CD8-positive, alpha-beta memory T cell (primary cell): Measurements from ENCODE around the gene PIH1D2. TPM values are rescaled to one million over a fixed set of nuclear protein-coding genes. Genes with fewer than 3 reads are reported as not detected.

Experiments
- CTCF ChIA-PET: fragments of 350-600 bp; sonication (Branson Sonifier 250); formaldehyde crosslinking; loops from one replicate; lab custom pipeline; 2021; ENCODE audit warnings: antibody characterized with exemption; lab: Charles Lee
- POLR2A ChIA-PET: fragments of 350-600 bp; sonication (Branson Sonifier 250); formaldehyde crosslinking; loops from one replicate; lab custom pipeline; 2021; ENCODE audit warnings: antibody characterized with exemption; lab: Charles Lee
- DNase-seq, 5 donors: peaks; one replicate each; pipeline versions ENCODE4 v3.0.0 to v3.0.0-alpha.2; 2020 to 2022; ENCODE audit warnings: mixed read lengths in 1 of 5
- H3K27ac ChIP-seq: one replicate; pipeline ENCODE4 v1.7.0; 2013; ENCODE audit warnings: low read depth, mild to moderate bottlenecking, low read length, moderate library complexity
- H3K27me3 ChIP-seq: 2 replicates; pipeline ENCODE4 v1.7.0; 2013; ENCODE audit warnings: low read length, mild to moderate bottlenecking; ENCODE audit not compliant: insufficient read depth, poor library complexity, severe bottlenecking
- H3K36me3 ChIP-seq: 2 replicates; pipeline ENCODE4 v1.7.0; 2013; ENCODE audit warnings: mild to moderate bottlenecking, low read length, moderate library complexity; ENCODE audit not compliant: insufficient read depth
- H3K4me1 ChIP-seq: 2 replicates; pipeline ENCODE4 v1.7.0; 2013; ENCODE audit warnings: mild to moderate bottlenecking, low read length, moderate library complexity; ENCODE audit not compliant: insufficient read depth
- H3K4me3 ChIP-seq: 2 replicates; pipeline ENCODE4 v1.7.0; 2013; ENCODE audit warnings: mild to moderate bottlenecking, low read length
- H3K9me3 ChIP-seq: 2 replicates; pipeline ENCODE4 v1.7.0; 2013; ENCODE audit warnings: mild to moderate bottlenecking, low read length
- H3K27ac Mint-ChIP-seq, 8 donors: one replicate each; pipeline ENCODE4 v1.8.0; 2020 to 2021; ENCODE audit warnings: mixed read lengths in 8 of 8, mild to moderate bottlenecking in 6 of 8, inconsistent platforms in 3 of 8, moderate library complexity in 3 of 8
- H3K27me3 Mint-ChIP-seq, 2 donors: one replicate each; pipeline ENCODE4 v1.8.0; 2020 to 2021; ENCODE audit warnings: mixed read lengths in 2 of 2, mild to moderate bottlenecking in 1 of 2, moderate library complexity in 1 of 2
- H3K36me3 Mint-ChIP-seq, 3 donors: one replicate each; pipeline ENCODE4 v1.8.0; 2020 to 2021; ENCODE audit warnings: mixed read lengths in 3 of 3, inconsistent platforms in 1 of 3, mild to moderate bottlenecking in 1 of 3
- H3K4me1 Mint-ChIP-seq, 3 donors: one replicate each; pipeline ENCODE4 v1.8.0; 2020 to 2021; ENCODE audit warnings: mixed read lengths in 3 of 3, inconsistent platforms in 1 of 3, mild to moderate bottlenecking in 1 of 3
- H3K4me3 Mint-ChIP-seq, 7 donors: one replicate each; pipeline ENCODE4 v1.8.0; 2020 to 2021; ENCODE audit warnings: mixed read lengths in 7 of 7, mild to moderate bottlenecking in 6 of 7, moderate library complexity in 4 of 7, inconsistent platforms in 2 of 7
- H3K9me3 Mint-ChIP-seq, 5 donors: one replicate each; pipeline ENCODE4 v1.8.0; 2020 to 2022; ENCODE audit warnings: mixed read lengths in 5 of 5, mild to moderate bottlenecking in 3 of 5, moderate library complexity in 2 of 5, inconsistent platforms in 1 of 5
- polyA plus RNA-seq: library from polyadenylated mRNA; unstranded; fragments of 300-500 nt; fragmentation: Illumina TruSeq; gene quantifications from one replicate; pipeline ENCODE4 v1.2.3, GENCODE V29; 2021
- total RNA-seq, 2 experiments: library from RNA; stranded (reverse); gene quantifications; one replicate each; pipeline ENCODE4 v1.2.3, GENCODE V29; 2021

The PIH1D2 gene
- total and polyA plus RNA-seq, 3 experiments from 2014 or later, result 0.38 to 0.57 TPM; not detected in 1

DNA sequence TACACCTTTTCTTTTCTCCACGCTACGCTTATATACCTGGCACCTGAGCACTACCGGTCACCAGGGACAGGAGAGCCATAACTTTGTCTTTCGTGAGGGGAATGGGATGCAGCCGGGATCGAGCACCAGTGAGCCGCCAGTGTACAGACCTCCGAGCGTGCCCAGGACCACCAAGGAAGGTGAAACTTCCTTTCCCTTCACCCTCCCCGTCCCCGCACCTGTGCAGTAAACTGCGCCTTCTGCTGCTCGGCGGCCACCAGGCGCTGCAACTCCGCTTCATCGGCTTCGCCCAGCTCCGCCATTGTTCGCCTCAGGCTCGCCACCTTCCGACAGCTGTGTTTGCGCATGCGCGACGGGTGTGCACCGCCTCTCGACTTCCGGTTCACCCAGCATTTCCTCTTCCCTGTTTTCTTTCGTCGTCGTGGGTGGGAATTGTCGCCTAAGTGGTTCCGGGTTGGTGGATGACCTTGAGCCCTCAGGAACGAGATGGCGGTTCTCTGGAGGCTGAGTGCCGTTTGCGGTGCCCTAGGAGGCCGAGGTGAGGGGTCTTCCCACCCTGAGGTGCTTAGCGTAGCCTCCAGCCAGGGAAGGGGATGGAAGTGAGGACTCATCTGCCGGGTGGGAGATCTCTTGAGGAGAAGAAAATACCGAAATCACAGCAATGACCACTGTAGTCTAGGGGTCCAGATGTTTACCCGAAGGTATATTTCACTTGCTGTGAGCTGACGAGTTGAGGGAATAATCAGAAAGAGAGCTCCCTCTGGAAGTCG lies 12.8 kb upstream of the PIH1D2 start, which contains the start of the genes SDHD and TIMM8B:
Gene SDHD (plus strand): TSS at position 452 of the 770 bp plus-strand sequence. CDS start 35 bp downstream, at position 487.
Gene TIMM8B (minus strand): TSS at position 335 of the 770 bp plus-strand sequence. CDS start 33 bp downstream, at position 302.
- Mint-ChIP-seq H3K9me3 (peaks cover 0 to 2% (median 0%) of the 10 kb centered on the region in 5 donors), H3K4me3 (peak within 1 kb of the TSS; percentile 93 to 100 (median 99)), H3K36me3 (peaks cover 21 to 91% (median 33%) of the 10 kb centered on the region in 3 donors), H3K27ac (peak within 1 kb of the TSS; percentile 90 to 100 (median 98)), H3K27me3 (no peaks in the 10 kb centered on the region), H3K4me1 (peaks cover 52 to 76% (median 64%) of the 10 kb centered on the region in 3 donors)
- Histone ChIP-seq H3K4me1 (peaks cover 27% of the 10 kb centered on the region), H3K4me3 (peak within 1 kb of the TSS; percentile 98), H3K36me3 (peaks cover 32% of the 10 kb centered on the region), H3K27me3 (no peaks in the 10 kb centered on the region), H3K27ac (peak within 1 kb of the TSS; percentile 81), H3K9me3 (no peaks in the 10 kb centered on the region)
- POLR2A ChIA-PET, result interaction anchor here (0.5 to 1.7 kb wide), 5 partner anchors 12 to 216 kb away, joined by 3 to 7 read pairs (median 3); partner anchors contain the start of gene PTS
- CTCF ChIA-PET, result interaction anchor here (1.0 to 1.9 kb wide), 7 partner anchors 10 to 208 kb away, joined by 3 to 6 read pairs (median 5); partner anchors contain the start of gene NKAPD1
- DNase-seq, result peak; percentile 93 to 98 (median 97)

DNA sequence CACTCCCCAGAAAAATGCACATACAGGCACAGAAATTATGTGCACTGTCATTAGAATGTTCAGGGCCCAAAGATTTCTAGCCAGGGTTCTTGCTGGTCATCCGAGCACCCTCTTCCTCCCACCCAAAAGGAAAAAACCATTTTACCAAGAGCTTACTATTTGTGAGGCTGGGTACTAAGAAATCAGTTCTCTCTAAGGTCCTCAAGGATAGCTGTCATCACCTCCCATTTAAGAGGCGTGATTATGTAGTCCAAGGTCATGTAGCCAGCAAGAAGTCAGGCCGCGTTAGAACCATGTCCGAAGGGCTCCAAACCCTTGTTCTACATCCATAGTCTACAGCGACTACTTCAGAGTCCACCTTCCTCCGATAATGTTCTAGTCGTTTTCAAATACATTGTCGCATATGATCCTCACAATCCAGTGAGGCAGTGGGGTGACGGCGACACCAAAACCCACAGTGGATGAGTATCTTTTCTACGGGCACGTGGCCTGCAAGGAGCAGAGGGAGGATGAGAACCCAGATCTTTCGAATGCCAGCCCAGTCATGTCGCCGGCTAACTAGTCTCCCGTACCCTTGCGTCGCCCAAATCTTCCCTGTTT lies 12.1 kb upstream of the PIH1D2 start:
- peaks cover 27% of the 10 kb centered on the region for H3K4me1 ChIP-seq
- POLR2A ChIA-PET, result interaction anchor here (0.5 to 1.7 kb wide), 4 partner anchors 11 to 215 kb away, joined by 3 to 7 read pairs (median 3); no protein-coding TSS in a partner anchor
- Mint-ChIP-seq H3K36me3 (peaks cover 15 to 86% (median 29%) of the 10 kb centered on the region in 3 donors), H3K4me3 (peak overlapping the region; percentile 93 to 100 (median 99)), H3K9me3 (peaks cover 0 to 2% (median 0%) of the 10 kb centered on the region in 5 donors), H3K27ac (peak overlapping the region; percentile 90 to 100 (median 98)), H3K4me1 (peaks cover 48 to 71% (median 57%) of the 10 kb centered on the region in 3 donors), H3K27me3 (no peaks in the 10 kb centered on the region)
- H3K27ac ChIP-seq, result peak overlapping the region; percentile 81
- H3K4me3 ChIP-seq, result peak overlapping the region; percentile 98
- peak in 1 of 5 donors; percentile 51 for DNase-seq
- peaks cover 25% of the 10 kb centered on the region for H3K36me3 ChIP-seq
- CTCF ChIA-PET, result interaction anchor here (1.0 to 1.9 kb wide), 4 partner anchors 28 to 207 kb away, joined by 3 to 6 read pairs (median 5); no protein-coding TSS in a partner anchor
- no peaks in the 10 kb centered on the region for H3K9me3 ChIP-seq
- no peaks in the 10 kb centered on the region for H3K27me3 ChIP-seq

DNA sequence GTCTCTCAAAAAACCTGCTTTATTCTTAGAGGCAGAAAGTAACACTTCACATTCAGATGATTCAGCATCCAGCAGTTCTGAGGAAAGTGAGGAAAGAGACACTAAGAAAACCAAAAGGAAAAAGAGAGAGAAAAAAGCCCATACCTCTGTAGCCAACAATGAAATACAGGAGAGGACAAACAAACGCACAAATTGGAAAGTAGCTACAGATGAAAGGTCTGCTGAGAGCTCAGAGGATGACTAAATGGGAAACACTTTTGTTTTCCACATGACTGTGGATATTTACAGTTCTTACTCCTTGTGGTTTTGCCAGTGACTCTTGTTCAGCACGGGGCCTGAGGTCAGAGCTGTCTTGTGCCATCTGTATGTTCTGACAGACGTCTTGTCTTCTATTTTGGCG lies 8.9 kb upstream of the PIH1D2 start:
- DNase-seq, result no peak
- peak overlapping the region in 6 of 8 donors; percentile 3 to 54 (median 47) for H3K27ac Mint-ChIP-seq
- H3K36me3 Mint-ChIP-seq, result peaks cover 5 to 82% (median 19%) of the 10 kb centered on the region in 3 donors

DNA sequence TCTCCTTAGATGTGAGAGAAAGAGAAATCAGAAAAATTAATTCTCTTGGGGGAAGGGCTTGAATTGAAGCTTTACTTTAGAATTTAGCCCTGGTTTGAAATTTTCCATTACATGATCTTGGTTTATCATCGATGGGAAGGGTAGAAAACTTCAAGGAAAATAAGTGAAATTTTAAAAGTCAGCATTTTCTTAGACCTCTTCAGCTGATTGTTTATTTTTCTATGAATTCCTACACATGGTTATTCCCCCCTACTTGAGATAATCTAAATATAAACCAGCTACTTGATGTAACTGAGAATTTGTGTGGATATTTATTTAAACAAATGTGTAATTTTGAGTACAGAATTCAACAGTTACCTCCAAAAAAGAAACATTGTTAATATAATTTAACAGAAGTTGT lies 10.9 kb downstream of the PIH1D2 start:
- Mint-ChIP-seq H3K27me3 (no peaks in the 10 kb centered on the region), H3K4me3 (no peak overlapping the region), H3K36me3 (peaks cover 4 to 45% (median 12%) of the 10 kb centered on the region in 3 donors), H3K27ac (no peak overlapping the region), H3K4me1 (no peaks in the 10 kb centered on the region), H3K9me3 (no peaks in the 10 kb centered on the region)
- Histone ChIP-seq H3K4me1 (no peaks in the 10 kb centered on the region), H3K4me3 (no peak overlapping the region), H3K27ac (no peak overlapping the region), H3K9me3 (no peaks in the 10 kb centered on the region), H3K27me3 (no peaks in the 10 kb centered on the region), H3K36me3 (peaks cover 21% of the 10 kb centered on the region)
- CTCF ChIA-PET, result no interaction called here
- DNase-seq, result no peak
- POLR2A ChIA-PET, result no interaction called here

More for the DNA sequence above, 8.9 kb upstream of the PIH1D2 start:
- Mint-ChIP-seq H3K4me1 (peaks cover 29 to 44% (median 30%) of the 10 kb centered on the region in 3 donors), H3K4me3 (peak overlapping the region in 1 of 7 donors; percentile 3), H3K27me3 (no peaks in the 10 kb centered on the region), H3K9me3 (peaks cover 0 to 2% (median 0%) of the 10 kb centered on the region in 5 donors)
- ChIA-PET CTCF (interaction anchor here (1.1 kb wide), 1 partner anchor 14 kb away, joined by 3 read pairs; no protein-coding TSS in a partner anchor), POLR2A (no interaction called here)
- H3K4me3 ChIP-seq, result no peak overlapping the region
- H3K36me3 ChIP-seq, result peaks cover 30% of the 10 kb centered on the region
- no peak overlapping the region for H3K27ac ChIP-seq
- peaks cover 16% of the 10 kb centered on the region for H3K4me1 ChIP-seq
- no peaks in the 10 kb centered on the region for H3K27me3 ChIP-seq
- H3K9me3 ChIP-seq, result no peaks in the 10 kb centered on the region

DNA sequence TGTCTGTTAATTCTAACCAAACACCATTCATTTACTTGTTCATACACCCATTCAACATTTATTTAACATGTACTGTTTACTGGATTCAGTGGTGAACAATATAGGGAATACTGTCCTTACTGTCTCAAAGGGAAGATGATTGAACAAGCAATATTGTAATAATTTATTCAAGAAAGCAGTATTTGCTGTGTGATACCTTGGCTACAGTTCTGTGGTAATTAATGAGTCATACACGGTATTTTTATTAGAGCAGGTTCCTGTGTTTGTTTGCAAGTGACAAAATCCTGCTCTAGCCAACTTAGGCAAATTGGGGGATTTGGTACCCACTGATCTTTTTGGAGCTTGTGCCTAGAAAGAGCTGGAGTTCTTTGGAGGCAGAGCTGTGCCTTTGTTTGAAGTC lies 15.7 kb downstream of the PIH1D2 start:
- Histone ChIP-seq H3K27me3 (no peaks in the 10 kb centered on the region), H3K9me3 (no peaks in the 10 kb centered on the region), H3K4me1 (no peaks in the 10 kb centered on the region), H3K36me3 (peaks cover 14% of the 10 kb centered on the region), H3K27ac (no peak overlapping the region), H3K4me3 (no peak overlapping the region)
- H3K27me3 Mint-ChIP-seq, result no peaks in the 10 kb centered on the region
- POLR2A ChIA-PET, result no interaction called here
- no peaks in the 10 kb centered on the region for H3K9me3 Mint-ChIP-seq
- H3K4me3 Mint-ChIP-seq, result no peak overlapping the region
- DNase-seq, result no peak
- peaks cover 4 to 79% (median 28%) of the 10 kb centered on the region in 3 donors for H3K36me3 Mint-ChIP-seq
- peaks cover 2 to 7% (median 5%) of the 10 kb centered on the region in 3 donors for H3K4me1 Mint-ChIP-seq
- H3K27ac Mint-ChIP-seq, result no peak overlapping the region
- CTCF ChIA-PET, result no interaction called here

DNA sequence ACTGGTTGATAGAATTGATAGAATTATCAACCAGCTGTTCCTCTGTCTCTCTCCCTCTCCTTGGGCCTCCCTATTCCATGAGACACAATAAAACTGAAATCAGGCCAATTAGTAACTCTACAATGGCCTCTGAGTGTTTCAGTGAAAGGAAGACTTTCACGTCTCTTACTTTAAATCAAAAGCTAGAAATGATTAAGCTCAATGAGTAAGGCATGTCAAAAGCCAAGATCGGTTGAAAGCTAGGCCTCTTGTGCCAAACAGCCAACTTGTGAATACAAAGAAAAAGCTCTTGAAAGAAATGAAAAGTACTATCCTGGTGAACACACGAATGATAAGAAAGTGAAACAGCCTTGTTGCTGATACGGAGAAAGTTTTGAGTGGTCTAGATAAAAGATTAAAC lies 16.6 kb downstream of the PIH1D2 start:
- Mint-ChIP-seq H3K4me3 (no peak overlapping the region), H3K27me3 (no peaks in the 10 kb centered on the region), H3K36me3 (peaks cover 2 to 77% (median 28%) of the 10 kb centered on the region in 3 donors), H3K9me3 (no peaks in the 10 kb centered on the region), H3K27ac (peak overlapping the region in 3 of 8 donors; percentile 21 to 46 (median 42)), H3K4me1 (peaks cover 2 to 7% (median 5%) of the 10 kb centered on the region in 3 donors)
- Histone ChIP-seq H3K4me3 (no peak overlapping the region), H3K36me3 (peaks cover 19% of the 10 kb centered on the region), H3K27ac (no peak overlapping the region), H3K4me1 (no peaks in the 10 kb centered on the region), H3K9me3 (no peaks in the 10 kb centered on the region), H3K27me3 (no peaks in the 10 kb centered on the region)
- CTCF ChIA-PET, result no interaction called here
- POLR2A ChIA-PET, result no interaction called here
- DNase-seq, result no peak

DNA sequence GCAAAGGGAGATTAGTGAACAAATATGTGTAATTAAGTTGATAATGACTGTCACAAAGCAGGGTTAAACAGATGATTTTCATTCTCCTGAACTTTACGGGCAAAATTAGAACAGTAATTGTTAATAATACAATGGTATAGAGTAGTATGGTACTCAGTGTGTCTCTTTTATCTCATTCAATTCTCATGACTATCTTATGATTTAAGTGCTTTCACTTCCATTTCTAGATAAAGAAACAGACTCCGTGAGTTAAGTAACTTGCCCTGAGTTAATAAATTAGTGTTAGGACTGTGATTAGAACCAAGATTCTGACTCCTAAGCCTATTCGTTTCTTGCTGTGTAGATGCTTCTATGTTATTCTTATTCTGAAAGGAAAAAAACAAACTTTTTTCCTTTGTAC lies 22.0 kb downstream of the PIH1D2 start:
- DNase-seq, result no peak
- Histone ChIP-seq H3K4me1 (no peaks in the 10 kb centered on the region), H3K9me3 (no peaks in the 10 kb centered on the region), H3K36me3 (peaks cover 15% of the 10 kb centered on the region), H3K27me3 (no peaks in the 10 kb centered on the region), H3K27ac (no peak overlapping the region), H3K4me3 (no peak overlapping the region)
- ChIA-PET CTCF (no interaction called here), POLR2A (interaction anchor here (0.6 kb wide), 1 partner anchor 416 kb away, joined by 3 read pairs; no protein-coding TSS in a partner anchor)
- Mint-ChIP-seq H3K27me3 (no peaks in the 10 kb centered on the region), H3K36me3 (peaks cover 30 to 79% (median 49%) of the 10 kb centered on the region in 3 donors), H3K9me3 (no peaks in the 10 kb centered on the region), H3K27ac (peak overlapping the region in 1 of 8 donors; percentile 55), H3K4me3 (no peak overlapping the region), H3K4me1 (peaks cover 9 to 18% (median 13%) of the 10 kb centered on the region in 3 donors)
